Daoy (cell line): Measurements from ENCODE around the gene ZNF467. TPM values are rescaled to one million over a fixed set of nuclear protein-coding genes. Genes with fewer than 3 reads are reported as not detected.

Experiments
- DNase-seq: peaks from one replicate; pipeline ENCODE4 v3.0.0-alpha.2; 2015; ENCODE audit warnings: low read depth
- total RNA-seq: library from RNA; depleted of rRNA; stranded (reverse); fragments of >200 nt; shearing (Covaris generic); gene quantifications from 2 replicates; pipeline ENCODE4 v1.2.3, GENCODE V29; 2014

The ZNF467 gene
- total RNA-seq, 1 experiment from 2014 or later: 0.34 TPM

- DNase-seq: peak; percentile 78
Measured at GRCh38 chr7:149787428-149788299, 14.3 kb upstream of the ZNF467 start.

GRCh38 chr7:149785983-149786382 lies 12.6 kb upstream of the ZNF467 start:
- no peak for DNase-seq

GRCh38 chr7:149785402-149785801 lies 12.0 kb upstream of the ZNF467 start:
- DNase-seq: no peak

- DNase-seq: no peak
Measured at GRCh38 chr7:149784251-149784608, 10.8 kb upstream of the ZNF467 start.

- no peak for DNase-seq
Measured at GRCh38 chr7:149783386-149784250, 10.2 kb upstream of the ZNF467 start.

- no peak for DNase-seq
Measured at GRCh38 chr7:149782682-149783345, 9.4 kb upstream of the ZNF467 start.

GRCh38 chr7:149781921-149782320 lies 8.5 kb upstream of the ZNF467 start:
- no peak for DNase-seq

GRCh38 chr7:149780636-149781419 lies 7.4 kb upstream of the ZNF467 start:
- no peak for DNase-seq

GRCh38 chr7:149780056-149780455 lies 6.7 kb upstream of the ZNF467 start:
- no peak for DNase-seq

GRCh38 chr7:149779502-149779805 lies 6.1 kb upstream of the ZNF467 start:
- DNase-seq: no peak

GRCh38 chr7:149778696-149779501 lies 5.5 kb upstream of the ZNF467 start:
- no peak for DNase-seq

- no peak for DNase-seq
Measured at GRCh38 chr7:149778327-149778637, 4.9 kb upstream of the ZNF467 start.

- DNase-seq: no peak
Measured at GRCh38 chr7:149777551-149778326, 4.4 kb upstream of the ZNF467 start.

GRCh38 chr7:149776848-149777407 lies 3.5 kb upstream of the ZNF467 start:
- DNase-seq: no peak

GRCh38 chr7:149776289-149776688 lies 2.9 kb upstream of the ZNF467 start:
- peak; percentile 78 for DNase-seq

- DNase-seq: no peak
Measured at GRCh38 chr7:149775176-149775556, 1.8 kb upstream of the ZNF467 start.

- DNase-seq: peak; percentile 44
Measured at GRCh38 chr7:149774237-149775175, 1.1 kb upstream of the ZNF467 start.

GRCh38 chr7:149772956-149773434 lies 393 bp downstream of the ZNF467 start:
- no peak for DNase-seq
